Stimulated activated CD8-positive, alpha-beta memory T cell treated with anti-CD3 and anti-CD28 coated beads, Interleukin-4, amount 100 ng/mL, for 1 hour (primary cell): ENCODE data around the gene TMEM138.

ENCODE experiments used
- DNase-seq, 2 donors: peaks; one replicate each; pipeline ENCODE4 v3.0.0-alpha.2; 2020; ENCODE audit warnings: low read depth in 2 of 2, low spot score in 1 of 2

The TMEM138 gene

GRCh38 chr11:61404641-61405040 lies 42.5 kb downstream of the TMEM138 start:
- DNase-seq: no peak

- DNase-seq: no peak
Observed at GRCh38 chr11:61406067-61406466, 43.9 kb downstream of the TMEM138 start.

- DNase-seq: no peak
Observed at GRCh38 chr11:61406991-61407728, 45.0 kb downstream of the TMEM138 start.

- DNase-seq: no peak
Observed at GRCh38 chr11:61411589-61411988, 49.4 kb downstream of the TMEM138 start.

- no peak for DNase-seq
Observed at GRCh38 chr11:61413496-61413895, 51.3 kb downstream of the TMEM138 start.

GRCh38 chr11:61414547-61414946 lies 52.4 kb downstream of the TMEM138 start:
- DNase-seq: no peak

- no peak for DNase-seq
Observed at GRCh38 chr11:61415381-61415780, 53.2 kb downstream of the TMEM138 start.

- DNase-seq: no peak
Observed at GRCh38 chr11:61416941-61417340, 54.8 kb downstream of the TMEM138 start.

GRCh38 chr11:61417670-61418069 lies 55.5 kb downstream of the TMEM138 start:
- DNase-seq: no peak

GRCh38 chr11:61418136-61418535 lies 56.0 kb downstream of the TMEM138 start:
- no peak for DNase-seq
